ENCODE results near the gene FJX1.
"Not testable (repeated sequence)": the region's sequence is repeated elsewhere in the genome, so short reads cannot be mapped to it uniquely, and the experiment has no call there.

The FJX1 gene

DNA sequence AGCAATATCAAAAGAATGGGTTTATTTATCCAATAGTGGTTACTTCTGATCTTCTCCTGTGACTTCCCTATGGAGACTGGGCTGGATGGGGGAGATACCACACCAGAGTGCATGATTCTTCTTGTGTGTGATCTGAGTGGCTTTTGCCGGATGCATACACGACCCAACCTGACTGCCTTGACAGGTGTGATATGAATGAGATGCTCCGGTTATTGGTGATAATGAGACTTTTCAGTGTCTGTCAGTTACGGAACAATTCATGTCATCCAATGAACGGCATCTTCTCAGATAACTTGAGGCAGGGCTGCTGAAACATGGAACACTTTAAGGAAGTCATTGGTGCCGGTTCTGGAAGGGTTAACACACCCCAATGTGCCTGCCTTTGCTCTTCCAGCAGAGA lies 17.7 kb downstream of the FJX1 start:
- no peak for DNase-seq

DNA sequence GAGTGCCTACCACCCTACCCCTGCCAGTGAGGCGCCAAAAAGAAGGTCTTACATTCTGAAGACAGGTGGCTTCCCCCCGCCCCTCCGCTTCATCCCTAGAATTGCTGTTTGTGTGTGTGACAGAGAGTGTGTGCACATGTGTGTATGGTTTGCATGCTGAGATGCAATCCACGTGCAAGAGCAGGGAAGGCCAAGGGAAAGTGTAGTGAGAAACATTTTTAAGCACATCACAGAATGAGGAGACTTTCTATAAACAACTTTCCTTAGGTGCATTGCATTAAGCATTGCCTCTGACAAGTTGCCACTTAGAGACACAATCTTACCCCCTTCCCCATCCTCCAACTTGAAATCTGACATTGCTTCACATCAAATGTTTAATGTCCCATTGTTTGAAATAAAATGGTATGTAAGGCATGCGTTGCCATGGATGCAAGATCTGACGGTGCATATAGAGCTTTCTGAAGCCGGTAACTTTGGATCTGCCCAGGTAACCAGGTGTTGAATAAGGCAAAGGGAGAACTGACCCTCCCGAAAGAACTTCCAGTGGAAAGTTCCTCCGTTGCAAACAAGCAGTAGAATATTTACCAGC lies 21.4 kb downstream of the FJX1 start:
- DNase-seq: no peak

GRCh38 chr11:35641171-35641897 lies 23.1 kb downstream of the FJX1 start:
- DNase-seq: no peak

- DNase-seq: no peak
These were observed 23.7 kb downstream of the FJX1 start for GRCh38 chr11:35641964-35642363.

- no peak for DNase-seq
These were observed 29.3 kb downstream of the FJX1 start for GRCh38 chr11:35647421-35648093.

DNA sequence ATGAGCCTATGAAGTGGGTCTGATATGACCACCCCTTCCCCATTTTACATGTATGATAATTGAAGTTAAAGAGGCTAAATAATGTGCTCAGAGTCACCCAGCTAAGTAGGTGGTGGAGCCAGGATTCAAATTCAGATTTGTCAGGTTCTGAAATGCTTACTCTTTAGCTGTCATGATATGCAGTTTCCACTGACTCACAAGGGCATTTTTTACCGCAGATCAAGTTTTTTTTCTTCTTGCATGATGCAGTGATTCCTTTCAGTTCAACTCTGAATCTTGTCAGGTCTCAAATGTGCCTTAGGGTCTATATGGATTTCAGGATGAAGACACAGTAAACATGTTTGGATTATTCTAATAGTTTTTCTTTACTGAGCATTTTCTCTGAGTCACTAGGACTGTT lies 31.7 kb downstream of the FJX1 start:
- no peak for DNase-seq

- DNase-seq: no peak
These were observed 32.2 kb downstream of the FJX1 start for GRCh38 chr11:35650467-35650866.

GRCh38 chr11:35651263-35651662 lies 33.0 kb downstream of the FJX1 start:
- no peak for DNase-seq

- DNase-seq: not testable (repeated sequence)
These were observed 34.5 kb downstream of the FJX1 start for GRCh38 chr11:35652786-35653185.

- DNase-seq: no peak
These were observed 36.5 kb downstream of the FJX1 start for GRCh38 chr11:35654711-35655110.

DNA sequence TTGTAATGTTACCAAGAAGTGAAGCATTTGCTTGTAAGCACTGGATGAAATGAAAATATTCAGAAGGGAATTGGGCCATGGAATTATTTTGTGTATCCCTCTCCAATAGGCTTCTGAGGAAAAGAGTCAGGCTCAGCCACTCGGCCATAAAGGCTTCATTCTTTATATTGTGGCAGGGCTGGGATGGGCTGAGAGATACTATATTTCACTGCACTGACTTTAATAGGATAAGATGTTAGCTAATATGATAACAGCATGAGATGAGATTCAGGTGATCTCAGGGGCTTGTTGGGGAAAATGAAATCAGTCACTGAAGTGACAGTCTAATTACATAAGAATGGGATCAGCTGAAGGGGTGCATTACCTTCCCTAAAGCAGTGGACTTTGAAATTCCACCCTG lies 37.0 kb downstream of the FJX1 start:
- no peak for DNase-seq

DNA sequence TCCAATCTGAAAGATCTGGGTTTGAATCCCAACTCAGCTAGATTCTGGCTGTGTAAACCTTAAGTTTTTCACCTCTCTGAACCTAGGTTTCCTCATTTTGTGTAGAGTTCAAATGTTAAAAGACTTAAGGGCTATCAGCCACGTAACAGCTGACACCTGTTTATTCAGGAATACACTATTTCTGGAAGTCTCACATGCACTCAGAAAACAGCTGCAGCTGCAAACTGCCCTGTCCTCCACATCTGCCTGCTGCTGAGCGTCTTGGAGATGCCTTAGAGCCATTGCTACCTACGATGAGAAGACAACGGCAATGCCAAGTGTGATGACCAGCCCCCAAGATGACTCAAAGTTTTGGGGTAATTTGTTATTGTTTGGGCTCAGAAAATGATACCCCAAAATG lies 37.6 kb downstream of the FJX1 start:
- no peak for DNase-seq

DNA sequence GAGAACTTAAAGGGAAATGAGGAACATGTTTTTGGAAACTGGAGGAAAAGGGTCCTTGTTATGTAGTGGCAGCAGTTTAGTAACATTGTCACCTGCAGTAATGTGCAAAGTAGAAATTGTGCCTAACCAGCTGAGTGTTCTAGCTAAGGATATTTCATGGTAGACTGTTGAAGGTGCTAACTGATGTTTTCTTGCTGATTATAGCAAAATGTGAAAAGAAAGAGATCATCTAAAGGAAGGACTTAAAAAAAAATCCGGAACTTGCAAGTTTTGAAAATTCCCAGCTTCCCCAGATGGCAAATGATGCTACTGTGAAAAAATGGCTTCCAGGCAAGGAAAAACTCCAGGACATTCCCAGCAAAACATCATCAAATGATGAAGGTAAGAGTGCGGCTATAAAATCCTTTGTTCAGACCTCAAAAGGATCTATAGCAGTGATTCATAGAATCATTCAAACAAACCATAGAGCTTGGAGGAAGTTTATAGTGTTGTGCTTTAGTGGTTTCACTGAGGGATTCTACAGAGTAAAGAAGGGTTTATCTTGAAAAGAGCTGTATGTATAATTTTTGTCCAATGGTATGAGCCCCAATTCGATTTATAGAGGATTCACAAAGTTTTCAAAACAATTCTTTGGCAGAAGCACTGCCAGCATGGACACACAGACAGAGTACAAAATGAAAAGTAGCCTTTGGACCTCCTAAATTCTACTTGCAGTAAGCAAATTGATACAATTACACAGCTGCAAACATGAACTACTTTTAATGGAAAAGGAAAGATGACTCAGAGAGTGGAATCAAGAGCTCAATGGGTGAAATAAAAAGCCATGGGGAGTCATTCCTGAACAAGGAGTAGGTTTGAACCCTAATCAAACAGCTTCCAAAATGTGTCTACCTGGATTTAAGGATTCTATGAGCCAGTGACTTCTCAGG lies 40.0 kb downstream of the FJX1 start:
- DNase-seq: no peak

GRCh38 chr11:35661534-35661933 lies 43.3 kb downstream of the FJX1 start:
- DNase-seq: no peak

GRCh38 chr11:35662061-35662648 lies 43.9 kb downstream of the FJX1 start:
- DNase-seq: peak in 3 of 5 experiments; percentile 9 to 51 (median 24)

DNA sequence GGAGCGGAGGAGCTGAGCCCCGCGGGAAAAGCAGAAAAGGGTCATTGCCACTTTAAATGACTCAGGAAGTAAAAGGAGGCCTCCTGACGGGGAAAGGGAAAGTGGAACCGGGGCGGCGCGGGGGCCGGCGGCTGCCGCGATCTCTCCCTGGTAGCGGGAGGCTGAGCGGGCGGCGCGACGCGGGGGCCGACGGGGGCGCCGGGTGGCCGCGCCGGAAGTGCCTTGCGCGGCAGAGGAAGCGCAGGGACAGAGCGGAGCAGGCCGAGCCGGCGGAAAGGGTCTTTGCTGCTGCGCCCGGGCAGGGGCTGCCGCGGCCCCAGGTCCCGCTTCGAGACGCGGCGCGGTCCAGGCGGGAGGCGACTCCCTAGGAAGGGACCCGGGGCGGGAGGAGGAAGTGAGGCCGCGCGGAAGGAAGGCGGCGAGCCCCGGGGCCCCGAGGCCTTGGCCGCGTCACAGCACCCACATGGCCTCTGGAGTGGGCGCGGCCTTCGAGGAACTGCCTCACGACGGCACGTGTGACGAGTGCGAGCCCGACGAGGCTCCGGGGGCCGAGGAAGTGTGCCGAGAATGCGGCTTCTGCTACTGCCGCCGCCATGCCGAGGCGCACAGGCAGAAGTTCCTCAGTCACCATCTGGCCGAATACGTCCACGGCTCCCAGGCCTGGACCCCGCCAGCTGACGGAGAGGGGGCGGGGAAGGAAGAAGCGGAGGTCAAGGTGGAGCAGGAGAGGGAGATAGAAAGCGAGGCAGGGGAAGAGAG lies 44.6 kb downstream of the FJX1 start, which contains the start of gene TRIM44:
Gene TRIM44, plus strand, starts transcription at position 127 of the 759 bp plus-strand sequence. Its CDS starts 337 bp downstream, at position 464.
- peak; percentile 51 to 92 (median 73) for DNase-seq

DNA sequence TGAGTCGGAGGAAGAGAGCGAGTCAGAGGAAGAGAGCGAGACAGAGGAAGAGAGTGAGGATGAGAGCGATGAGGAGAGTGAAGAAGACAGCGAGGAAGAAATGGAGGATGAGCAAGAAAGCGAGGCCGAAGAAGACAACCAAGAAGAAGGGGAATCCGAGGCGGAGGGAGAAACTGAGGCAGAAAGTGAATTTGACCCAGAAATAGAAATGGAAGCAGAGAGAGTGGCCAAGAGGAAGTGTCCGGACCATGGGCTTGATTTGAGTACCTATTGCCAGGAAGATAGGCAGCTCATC lies 45.1 kb downstream of the FJX1 start:
- no peak for DNase-seq

DNA sequence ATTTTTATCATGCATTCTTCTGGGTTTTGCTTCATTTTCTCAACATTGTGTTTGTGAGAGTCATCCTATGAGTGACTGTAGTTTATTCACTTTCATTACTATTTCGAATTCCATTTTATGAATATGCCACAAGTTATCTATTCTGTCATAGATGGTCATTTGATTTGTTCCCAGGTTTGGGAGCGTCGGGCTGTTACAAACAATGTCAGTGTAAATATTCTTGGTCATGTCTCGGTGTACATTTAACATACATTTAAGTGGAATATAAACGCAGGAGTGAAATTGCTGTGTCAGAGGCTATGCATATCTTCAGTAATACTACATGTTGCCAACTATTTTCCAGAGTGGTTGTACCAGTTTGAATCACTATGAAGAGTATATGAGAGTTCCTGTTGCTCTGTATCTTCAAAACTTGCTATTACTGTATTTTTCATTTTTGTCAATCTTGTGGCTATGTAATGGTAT lies 46.7 kb downstream of the FJX1 start:
- peak in 1 of 5 experiments; percentile 9 for DNase-seq

- DNase-seq: no peak
These were observed 49.0 kb downstream of the FJX1 start for GRCh38 chr11:35667257-35667656.

GRCh38 chr11:35668350-35668749 lies 50.1 kb downstream of the FJX1 start:
- DNase-seq: not testable (repeated sequence)
